K562 (cell line): ENCODE results near the gene DSG2. TPM values are rescaled to one million over a fixed set of nuclear protein-coding genes. Genes with fewer than 3 reads are reported as not detected.

Source experiments
- ATAC-seq: fragments of 200-7000 bp; cut with Tn5 transposase; 3 replicates; pipeline ENCODE4 v1.9.1; 2020; ENCODE audit warnings: moderate library complexity
- BruUV-seq: library from RNA; stranded (reverse); fragments of 400-500 nt; replicated peaks from 2 replicates; lab custom pipeline; 2021; lab: Mats Ljungman, UMichigan
- CTCF ChIA-PET: fragments of 300-600 bp; formaldehyde crosslinking; extraction: SDS; loops from one replicate; lab custom pipeline; 2021; ENCODE audit warnings: low intra/inter-chr PET ratio; lab: Yijun Ruan, JAX
- POLR2A ChIA-PET: fragments of 300-600, 350-650 bp; sonication (Branson Sonifier 250); formaldehyde crosslinking; extraction: SDS; loops from one replicate; lab custom pipeline; 2021; ENCODE audit warnings: antibody characterized with exemption, inconsistent platforms; lab: Yijun Ruan, JAX
- DNase-seq, 4 experiments: peaks; one replicate each; pipeline versions ENCODE4 v3.0.0 to v3.0.0-alpha.2; 2011 to 2018; ENCODE audit warnings: low spot score in 3 of 4, mixed read lengths in 3 of 4; ENCODE audit errors: extremely low read depth in 1 of 4
- FAIRE-seq: peaks from 2 replicates; lab custom pipeline; 2011; peaks lifted over from hg19 to GRCh38; lab: Jason Lieb, UNC
- H2AFZ ChIP-seq: 2 replicates; pipeline ENCODE4 v1.6.0; 2011; ENCODE audit warnings: low read depth, low read length, control low read depth, inconsistent platforms
- H3K27ac ChIP-seq: fragments of 200-600 bp; 3 replicates; pipeline ENCODE4 v1.8.0; 2011; ENCODE audit warnings: low read depth, mild to moderate bottlenecking, control low read depth, inconsistent platforms, low read length, moderate library complexity, mixed read lengths; ENCODE audit errors: extremely low read depth
- H3K27me3 ChIP-seq, 2 experiments: fragments of 300-600 bp in 1 of 2; 2 replicates in 1 of 2; 3 replicates in 1 of 2; pipeline versions ENCODE4 v1.6.0 to v1.8.0; 2011; ENCODE audit warnings: inconsistent platforms in 2 of 2, low read length in 2 of 2, mild to moderate bottlenecking in 1 of 2, mixed read lengths in 1 of 2, moderate library complexity in 1 of 2; ENCODE audit not compliant: control insufficient read depth in 2 of 2, insufficient read depth in 2 of 2
- H3K36me3 ChIP-seq: fragments of 300-600 bp; 3 replicates; pipeline ENCODE4 v1.8.0; 2011; ENCODE audit warnings: mild to moderate bottlenecking, low read length, inconsistent platforms; ENCODE audit not compliant: control insufficient read depth, insufficient read depth
- H3K4me1 ChIP-seq, 2 experiments: fragments of 200-600 bp in 1 of 2; replicated peaks in 1 of 2; 2 replicates in 1 of 2; 3 replicates in 1 of 2; pipeline versions ENCODE4 v1.5.1 to v1.8.0; 2011; ENCODE audit warnings: inconsistent platforms in 2 of 2, low read length in 2 of 2, mild to moderate bottlenecking in 1 of 2, mixed read lengths in 1 of 2, moderate library complexity in 1 of 2; ENCODE audit not compliant: control insufficient read depth in 2 of 2, insufficient read depth in 2 of 2
- H3K4me2 ChIP-seq: 2 replicates; pipeline ENCODE4 v1.6.1; 2011; ENCODE audit warnings: low read length, control low read depth, inconsistent platforms, mixed read lengths; ENCODE audit not compliant: insufficient read depth
- H3K4me3 ChIP-seq: fragments of 200-600 bp; sonication (generic), shearing (Covaris generic); 2 replicates; pipeline ENCODE4 v1.5.1; 2016; ENCODE audit warnings: control low read depth, inconsistent platforms
- H3K79me2 ChIP-seq: fragments of 200-600 bp; 3 replicates; pipeline ENCODE4 v1.8.0; 2011; ENCODE audit warnings: low read length, inconsistent platforms; ENCODE audit not compliant: control insufficient read depth, insufficient read depth
- H3K9ac ChIP-seq, 2 experiments: 2 replicates each; pipeline versions ENCODE4 v1.6.0 to v1.6.1; 2011; ENCODE audit warnings: low read depth in 2 of 2, low read length in 2 of 2, control low read depth in 1 of 2, inconsistent platforms in 1 of 2, mild to moderate bottlenecking in 1 of 2, mixed read lengths in 1 of 2; ENCODE audit not compliant: insufficient read depth in 1 of 2
- H3K9me1 ChIP-seq: one replicate; pipeline ENCODE4 v1.6.0; 2011; ENCODE audit warnings: inconsistent platforms, mild to moderate bottlenecking, low read length, moderate library complexity; ENCODE audit not compliant: control insufficient read depth, insufficient read depth
- H3K9me3 ChIP-seq: replicated peaks from 2 replicates; pipeline ENCODE4 v1.5.1; 2011; ENCODE audit warnings: low read depth, low read length, inconsistent platforms; ENCODE audit not compliant: control insufficient read depth, insufficient read depth
- H4K20me1 ChIP-seq: replicated peaks from 2 replicates; pipeline ENCODE4 v1.6.1; 2011; ENCODE audit warnings: low read length, inconsistent platforms, mixed read lengths; ENCODE audit not compliant: control insufficient read depth, insufficient read depth
- CTCFL ChIP-seq: IDR thresholded peaks from 2 replicates; pipeline ENCODE4 v1.6.1; 2011; ENCODE audit warnings: borderline replicate concordance, low read depth, mild to moderate bottlenecking, moderate library complexity, low read length; ENCODE audit not compliant: insufficient read depth, poor library complexity, severe bottlenecking
- HNRNPH1 ChIP-seq: fragments of 200-400 bp; formaldehyde crosslinking; optimal IDR thresholded peaks from 2 replicates; pipeline ENCODE3; 2017; ENCODE audit warnings: low read depth, mild to moderate bottlenecking, low read length, moderate library complexity
- HNRNPK ChIP-seq: fragments of 200-400 bp; formaldehyde crosslinking; IDR thresholded peaks from one replicate; pipeline ENCODE4 v1.6.1; 2018; ENCODE audit warnings: mild to moderate bottlenecking, low read depth, low read length; ENCODE audit not compliant: poor library complexity, severe bottlenecking
- JUND ChIP-seq, 2 experiments: IDR thresholded peaks; 2 replicates in 1 of 2; 3 replicates in 1 of 2; pipeline ENCODE4 v1.6.1; 2011; ENCODE audit warnings: borderline replicate concordance in 2 of 2, low read depth in 2 of 2, low read length in 2 of 2, improper control_type of control experiment in 1 of 2, missing biosample characterization in 1 of 2, missing genetic modification characterization in 1 of 2, missing genetic modification reagents in 1 of 2
- KDM1A ChIP-seq, 2 experiments: fragments of 450-650 bp; IDR thresholded peaks; 2 replicates each; pipeline ENCODE4 v1.6.1; 2016; ENCODE audit warnings: mild to moderate bottlenecking in 2 of 2
- NKRF ChIP-seq: fragments of 450-650 bp; IDR thresholded peaks from 2 replicates; pipeline ENCODE4 v1.6.1; 2016; ENCODE audit warnings: borderline replicate concordance
- PCBP2 ChIP-seq: fragments of 200-400 bp; formaldehyde crosslinking; IDR thresholded peaks from 2 replicates; pipeline ENCODE4 v1.6.1; 2018; ENCODE audit warnings: low read length, low read depth, mild to moderate bottlenecking, moderate library complexity; ENCODE audit not compliant: poor library complexity, severe bottlenecking
- POLR3G ChIP-seq: IDR thresholded peaks from 2 replicates; pipeline ENCODE4 v1.6.1; 2011; ENCODE audit not compliant: insufficient read length, insufficient replicate concordance; ENCODE audit errors: extremely low read depth
- RBM25 ChIP-seq: fragments of 200-400 bp; formaldehyde crosslinking; IDR thresholded peaks from 2 replicates; pipeline ENCODE4 v1.6.1; 2018; ENCODE audit warnings: low read length, low read depth, moderate library complexity; ENCODE audit not compliant: severe bottlenecking
- SMAD1 ChIP-seq: fragments of 150-350 bp; IDR thresholded peaks from 2 replicates; pipeline ENCODE4 v1.6.1; 2014; ENCODE audit warnings: low read length, low read depth; ENCODE audit not compliant: partially characterized antibody
- TBP ChIP-seq: optimal IDR thresholded peaks from 2 replicates; pipeline ENCODE3; 2011; ENCODE audit warnings: low read depth, low read length, improper control_type of control experiment
- ZNF518B ChIP-seq: fragments of 250-450 bp; sonication (Bioruptor Pico); IDR thresholded peaks from 2 replicates; pipeline ENCODE4 v1.5.0; 2021; ENCODE audit warnings: mild to moderate bottlenecking, moderate library complexity
- ZNF695 ChIP-seq: fragments of 450-650 bp; formaldehyde crosslinking; IDR thresholded peaks from 2 replicates; pipeline ENCODE4 v1.4.0; 2020; ENCODE audit warnings: mild to moderate bottlenecking, moderate library complexity
- WGBS: fragments of 100-300 bp; shearing (Covaris generic); methylation state at CpG from one replicate; pipeline ENCODE4 v1.1.6; 2016; ENCODE audit warnings: low coverage, mixed read lengths; ENCODE audit not compliant: insufficient coverage; ENCODE audit errors: missing lambda C conversion rate; 5-methylcytosine and 5-hydroxymethylcytosine counted together
- in situ Hi-C: fragments of 300-500 bp; cut with MboI; formaldehyde crosslinking; loops from 4 replicates; pipeline ENCODE4 v1.15.0; 2018; ENCODE audit warnings: inconsistent platforms, mixed read lengths
- intact Hi-C: fragments of 100-400 bp; cut with micrococcal nuclease; formaldehyde crosslinking; loops from 2 replicates; pipeline ENCODE4 v1.14.2; 2022
- polyA plus RNA-seq, 8 experiments: library from polyadenylated mRNA; depleted of rRNA in 4 of 8; stranded (reverse) in 5 of 8; unstranded in 3 of 8; fragments of >200 nt; fragmentation: Nextera tagmentation in 2 of 8; fragmentation: Illumina TruSeq in 1 of 8; extraction: Ambion mirVana in 2 of 8; extraction: Trizol in 1 of 8; gene quantifications; 2 replicates each; pipeline versions ENCODE4 v1.2.1 to v1.2.3, GENCODE V29; 2011 to 2014; ENCODE audit warnings: inconsistent platforms in 1 of 8, missing spikeins in 1 of 8
- total RNA-seq, 7 experiments: library from RNA; depleted of rRNA in 6 of 7; stranded (reverse); fragments of >200 nt in 6 of 7; fragmentation: Illumina TruSeq in 2 of 7; extraction: Trizol in 2 of 7; gene quantifications; 2 replicates each; pipeline versions ENCODE4 v1.2.1 to v1.2.3, GENCODE V29; 2011 to 2021; ENCODE audit warnings: low replicate concordance in 1 of 7

The DSG2 gene
- total and polyA plus RNA-seq, 9 of the 15 experiments (the other 6 are each of a cell fraction or from before 2014, with no cell fraction given), result 16.9 to 68.6 (median 41.3) TPM

- TF ChIP-seq PCBP2, result no peak
Observed at GRCh38 chr18:31586616-31587015, 88.6 kb downstream of the DSG2 start (continued).

GRCh38 chr18:31587529-31587928 lies 89.6 kb downstream of the DSG2 start:
- intact Hi-C loops (no loop called here), in situ Hi-C loops (no loop called here)
- BruUV-seq, result no TSS peak
- H3K4me3 ChIP-seq, result no peak overlapping the region
- H2AFZ ChIP-seq, result no peak overlapping the region
- H3K27ac ChIP-seq, result no peak overlapping the region
- POLR2A ChIA-PET, result interaction anchor here (0.9 to 1.2 kb wide), 2 partner anchors 11 to 14 kb away, joined by 3 read pairs; no protein-coding TSS in a partner anchor
- H3K27me3 ChIP-seq, result no peaks in the 10 kb centered on the region
- WGBS, result 4% methylated on average over 4 of the region's 4 CpGs
- FAIRE-seq, result no peak
- H3K4me2 ChIP-seq, result no peak overlapping the region
- H3K36me3 ChIP-seq, result no peaks in the 10 kb centered on the region
- no peak for ATAC-seq
- no peaks in the 10 kb centered on the region for H3K4me1 ChIP-seq
- no peaks in the 10 kb centered on the region for H3K9me1 ChIP-seq
- H3K79me2 ChIP-seq, result no peaks in the 10 kb centered on the region
- no peak for DNase-seq
- no peak overlapping the region for H3K9ac ChIP-seq
- H4K20me1 ChIP-seq, result no peaks in the 10 kb centered on the region
- no peaks in the 10 kb centered on the region for H3K9me3 ChIP-seq
- CTCF ChIA-PET, result no interaction called here
- no peak for TF ChIP-seq ZNF518B
- no peak for TF ChIP-seq NKRF
- no peak for TF ChIP-seq HNRNPK
- TF ChIP-seq KDM1A (IDR thresholded peaks at IDR 0.05), result no peak
- no peak for TF ChIP-seq CTCFL
- no peak for TF ChIP-seq HNRNPH1
- no peak for TF ChIP-seq RBM25
- TF ChIP-seq POLR3G, result no peak
- no peak for TF ChIP-seq ZNF695 (CRISPR knock-in tag)
- no peak for TF ChIP-seq TBP
- TF ChIP-seq SMAD1, result no peak
- TF ChIP-seq JUND (IDR thresholded peaks at IDR 0.05; ENCODE audit: borderline replicate concordance, low read depth, low read length), result no peak
- no peak for TF ChIP-seq JUND (tag; IDR thresholded peaks at IDR 0.05; ENCODE audit: borderline replicate concordance, low read depth, low read length)
